ENCODE measurements around the gene DIAPH2. TPM values are rescaled to one million over a fixed set of nuclear protein-coding genes. Genes with fewer than 3 reads are reported as not detected.

Gene DIAPH2
- total RNA-seq, 2 donors from 2014 or later: 12.5 to 18.3 TPM

DNA sequence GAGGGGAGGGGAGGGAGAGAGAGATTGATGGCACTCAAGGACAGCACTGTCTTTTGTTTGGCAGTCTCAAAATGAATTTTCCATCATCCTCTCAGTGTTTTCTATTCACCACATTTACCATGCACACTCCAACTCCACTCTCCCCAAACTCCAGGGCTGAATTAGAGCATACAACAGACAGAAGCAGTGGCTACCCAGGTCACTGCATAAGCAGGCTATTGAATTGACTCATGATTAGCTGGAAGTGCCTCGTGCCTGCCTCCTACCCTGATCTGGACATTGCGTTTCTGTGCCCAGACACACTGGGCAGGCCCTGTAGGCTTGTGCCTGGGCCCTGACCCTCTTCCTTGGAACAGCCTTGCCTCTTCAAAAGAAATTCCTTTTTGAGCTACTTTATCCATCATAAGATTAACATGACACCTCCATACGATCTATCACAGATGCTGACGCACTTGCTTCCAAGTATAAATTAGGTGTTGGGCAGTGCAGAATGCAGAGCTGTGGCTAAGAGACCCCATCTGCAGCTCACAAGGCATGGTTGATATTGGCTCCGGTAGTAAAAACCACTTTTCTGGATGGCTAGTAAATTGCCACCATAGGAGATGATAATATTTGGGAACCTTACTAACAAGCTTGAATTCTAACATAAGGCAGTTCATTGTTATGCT lies 952.0 kb downstream of the DIAPH2 start:
- DNase-seq (no peak), ATAC-seq (no peak)
- H3K27me3 Mint-ChIP-seq: no peaks in the 10 kb centered on the region
- no peaks in the 10 kb centered on the region for H3K9me3 ChIP-seq (ENCODE audit: control insufficient read depth, low read length, poor library complexity, severe bottlenecking)
- no peaks in the 10 kb centered on the region for H3K36me3 Mint-ChIP-seq (ENCODE audit: low read depth)
- H3K27ac Mint-ChIP-seq: no peak overlapping the region
- H3K4me1 Mint-ChIP-seq: peaks cover 4% of the 10 kb centered on the region
- no peak overlapping the region for H3K4me3 Mint-ChIP-seq

- ATAC-seq (no peak), DNase-seq (no peak)
- H3K9me3 ChIP-seq (ENCODE audit: control insufficient read depth, low read length, poor library complexity, severe bottlenecking): no peaks in the 10 kb centered on the region
- Mint-ChIP-seq H3K27me3 (no peaks in the 10 kb centered on the region), H3K4me3 (no peak overlapping the region), H3K36me3 (ENCODE audit: low read depth) (no peaks in the 10 kb centered on the region), H3K4me1 (peaks cover 4% of the 10 kb centered on the region), H3K27ac (no peak overlapping the region)
Measured at GRCh38 chrX:97637289-97637688, 952.6 kb downstream of the DIAPH2 start.

- ATAC-seq: no peak
- Mint-ChIP-seq H3K27me3 (no peaks in the 10 kb centered on the region), H3K4me3 (no peak overlapping the region)
Measured at GRCh38 chrX:97638621-97639020, 954.0 kb downstream of the DIAPH2 start.

GRCh38 chrX:97639526-97639925 lies 954.9 kb downstream of the DIAPH2 start:
- no peak for DNase-seq
- Mint-ChIP-seq H3K27ac (no peak overlapping the region), H3K36me3 (ENCODE audit: low read depth) (no peaks in the 10 kb centered on the region), H3K4me3 (no peak overlapping the region), H3K27me3 (no peaks in the 10 kb centered on the region), H3K4me1 (peaks cover 4% of the 10 kb centered on the region)
- H3K9me3 ChIP-seq (ENCODE audit: control insufficient read depth, low read length, poor library complexity, severe bottlenecking): no peaks in the 10 kb centered on the region
- no peak for ATAC-seq

More at GRCh38 chrX:97638621-97639020, 954.0 kb downstream of the DIAPH2 start:
- no peak overlapping the region for H3K27ac Mint-ChIP-seq
- H3K4me1 Mint-ChIP-seq: peaks cover 4% of the 10 kb centered on the region
- no peak for DNase-seq
- H3K9me3 ChIP-seq (ENCODE audit: control insufficient read depth, low read length, poor library complexity, severe bottlenecking): no peaks in the 10 kb centered on the region
- H3K36me3 Mint-ChIP-seq (ENCODE audit: low read depth): no peaks in the 10 kb centered on the region

Other genes with a start within 250 kb of the DIAPH2 start
- 1 to 10 TPM in 1 of 2 donors, under 1 TPM in 1; 0.42 to 1.4 TPM for gene RPA4, start 199.1 kb downstream of the DIAPH2 start, total RNA-seq